HCT116 (cell line): Measurements from ENCODE around the gene MFAP2. TPM values are rescaled to one million over a fixed set of nuclear protein-coding genes. Genes with fewer than 3 reads are reported as not detected.

Source experiments
- ATAC-seq: fragments of 200-7000 bp; cut with Tn5 transposase; 2 replicates; pipeline ENCODE4 v1.9.1; 2020; ENCODE audit warnings: mild to moderate bottlenecking, moderate library complexity
- BruUV-seq: library from RNA; stranded (reverse); fragments of 400-500 nt; replicated peaks from 2 replicates; lab custom pipeline; 2021; lab: Mats Ljungman, UMichigan
- CTCF ChIA-PET: fragments of 300-600 bp; sonication (Branson Sonifier 250); formaldehyde crosslinking; loops from one replicate; lab custom pipeline; 2021; ENCODE audit warnings: antibody characterized with exemption; lab: Charles Lee
- POLR2A ChIA-PET: fragments of 300-600, 350-600 bp; sonication (Branson Sonifier 250); formaldehyde crosslinking; loops from one replicate; lab custom pipeline; 2021; ENCODE audit warnings: antibody characterized with exemption; lab: Charles Lee
- RAD21 ChIA-PET, 2 experiments: fragments of 300-600 bp; sonication (Branson Sonifier 250); formaldehyde crosslinking; loops; one replicate each; lab custom pipeline; 2023; ENCODE audit warnings: low total read pairs in 2 of 2; ENCODE audit not compliant: uncharacterized antibody in 2 of 2, unreplicated experiment in 2 of 2, low non-redundant PET in 1 of 2; lab: Charles Lee
- DNase-seq: peaks from one replicate; pipeline ENCODE4 v3.0.0-alpha.2; 2010; ENCODE audit warnings: low read depth, low spot score
- H2AFZ ChIP-seq: fragments of 200-600 bp; shearing (Covaris generic), sonication (generic); 2 replicates; pipeline ENCODE4 v1.6.1; 2017; ENCODE audit warnings: low read depth, mixed run types, mixed read lengths, antibody characterized with exemption, low read length; ENCODE audit not compliant: poor library complexity, severe bottlenecking
- H3K27ac ChIP-seq: 2 replicates; pipeline ENCODE4 v1.5.1; 2012; ENCODE audit warnings: low read depth, low read length
- H3K27me3 ChIP-seq: fragments of 200-600 bp; sonication (generic); 2 replicates; pipeline ENCODE4 v1.6.1; 2016; ENCODE audit warnings: mixed run types, low read length, mixed read lengths; ENCODE audit not compliant: insufficient read depth
- H3K36me3 ChIP-seq, 2 experiments: fragments of 200-500 bp in 1 of 2; fragments of 200-600 bp in 1 of 2; sonication (Bioruptor generic) in 1 of 2; sonication (generic) in 1 of 2; 2 replicates each; pipeline versions ENCODE4 v1.5.1 to v1.6.1; 2014 to 2016; ENCODE audit warnings: low read length in 2 of 2, inconsistent platforms in 1 of 2, mixed read lengths in 1 of 2, mixed run types in 1 of 2; ENCODE audit not compliant: insufficient read depth in 2 of 2, control insufficient read depth in 1 of 2
- H3K4me1 ChIP-seq, 2 experiments: fragments of 200-600 bp in 1 of 2; sonication (generic) in 1 of 2; 2 replicates each; pipeline versions ENCODE4 v1.5.1 to v1.6.1; 2012 to 2017; ENCODE audit warnings: low read length in 2 of 2, inconsistent platforms in 1 of 2, mild to moderate bottlenecking in 1 of 2, mixed read lengths in 1 of 2, mixed run types in 1 of 2, moderate library complexity in 1 of 2; ENCODE audit not compliant: insufficient read depth in 2 of 2, control insufficient read depth in 1 of 2
- H3K4me2 ChIP-seq: fragments of 200-600 bp; sonication (generic); 2 replicates; pipeline ENCODE4 v1.6.1; 2017; ENCODE audit warnings: mixed run types, low read length, mixed read lengths
- H3K4me3 ChIP-seq, 2 experiments: fragments of 200-600 bp in 1 of 2; sonication (generic) in 1 of 2; replicated peaks in 1 of 2; 2 replicates each; pipeline ENCODE4 v1.5.1; 2011 to 2016; ENCODE audit warnings: low read length in 2 of 2, control low read depth in 1 of 2, low read depth in 1 of 2, mild to moderate bottlenecking in 1 of 2, mixed read lengths in 1 of 2, mixed run types in 1 of 2
- H3K79me2 ChIP-seq: fragments of 200-600 bp; sonication (generic); 2 replicates; pipeline ENCODE4 v1.6.1; 2017; ENCODE audit warnings: mild to moderate bottlenecking, mixed run types, low read length, moderate library complexity, mixed read lengths; ENCODE audit not compliant: insufficient read depth
- H3K9ac ChIP-seq: fragments of 200-600 bp; sonication (generic); 2 replicates; pipeline ENCODE4 v1.6.1; 2016; ENCODE audit warnings: low read length, mixed read lengths
- H3K9me2 ChIP-seq: fragments of 200-600 bp; sonication (generic), shearing (Covaris generic); 2 replicates; pipeline ENCODE4 v1.6.1; 2017; ENCODE audit warnings: mixed run types, mild to moderate bottlenecking, moderate library complexity; ENCODE audit not compliant: insufficient read depth
- H3K9me3 ChIP-seq, 2 experiments: fragments of 200-500 bp in 1 of 2; fragments of 200-600 bp in 1 of 2; sonication (Bioruptor generic) in 1 of 2; sonication (generic) in 1 of 2; 2 replicates each; pipeline ENCODE4 v1.6.1; 2014 to 2017; ENCODE audit warnings: low read length in 2 of 2, mixed read lengths in 2 of 2, inconsistent platforms in 1 of 2, low read depth in 1 of 2, mild to moderate bottlenecking in 1 of 2, mixed run types in 1 of 2, moderate library complexity in 1 of 2; ENCODE audit not compliant: control insufficient read depth in 1 of 2, insufficient read depth in 1 of 2
- H4K20me1 ChIP-seq: fragments of 200-600 bp; sonication (generic), shearing (Covaris generic); 2 replicates; pipeline ENCODE4 v1.6.1; 2017; ENCODE audit warnings: mixed run types, mild to moderate bottlenecking, moderate library complexity; ENCODE audit not compliant: insufficient read depth
- ATF3 ChIP-seq: IDR thresholded peaks from 2 replicates; pipeline ENCODE4 v1.6.1; 2012
- CBX3 ChIP-seq: IDR thresholded peaks from 2 replicates; pipeline ENCODE4 v1.6.1; 2012; ENCODE audit warnings: low read depth
- CEBPB ChIP-seq: IDR thresholded peaks from 2 replicates; pipeline ENCODE4 v1.6.1; 2012; ENCODE audit warnings: low read depth
- CTCF ChIP-seq, 3 experiments: fragments of 200-600 bp in 1 of 3; sonication (generic) in 1 of 3; IDR thresholded peaks in 2 of 3; conservative IDR thresholded peaks in 1 of 3; 2 replicates each; pipeline ENCODE4 v1.5.1; 2012 to 2017; ENCODE audit warnings: low read depth in 2 of 3, low read length in 2 of 3, antibody characterized with exemption in 1 of 3, borderline replicate concordance in 1 of 3, control low read depth in 1 of 3, mild to moderate bottlenecking in 1 of 3, mixed read lengths in 1 of 3, mixed run types in 1 of 3, moderate library complexity in 1 of 3; ENCODE audit not compliant: insufficient read depth in 1 of 3
- ELF1 ChIP-seq: IDR thresholded peaks from 2 replicates; pipeline ENCODE4 v1.6.1; 2012; ENCODE audit warnings: low read depth, borderline replicate concordance
- EZH2phosphoT487 ChIP-seq: fragments of 200-600 bp; IDR thresholded peaks from 2 replicates; pipeline ENCODE4 v1.6.1; 2018; ENCODE audit warnings: antibody characterized with exemption, borderline replicate concordance
- RAD21 ChIP-seq: IDR thresholded peaks from 2 replicates; pipeline ENCODE4 v1.6.1; 2012; ENCODE audit warnings: low read depth, mild to moderate bottlenecking
- REST ChIP-seq: IDR thresholded peaks from 2 replicates; pipeline ENCODE4 v1.6.1; 2012; ENCODE audit warnings: low read depth
- SIN3A ChIP-seq: IDR thresholded peaks from 2 replicates; pipeline ENCODE4 v1.6.1; 2012; ENCODE audit warnings: low read depth
- SRF ChIP-seq: IDR thresholded peaks from 2 replicates; pipeline ENCODE4 v1.6.1; 2012; ENCODE audit warnings: low read depth
- intact Hi-C: fragments of 100-400 bp; cut with micrococcal nuclease; formaldehyde crosslinking; loops from 2 replicates; pipeline ENCODE4 v1.10.0; 2022
- total RNA-seq: library from RNA; stranded (reverse); gene quantifications from one replicate; pipeline ENCODE4 v1.2.1, GENCODE V29; 2021; ENCODE audit not compliant: unreplicated experiment
- TF ChIP-seq, protein P1 (sequence below): IDR thresholded peaks from 2 replicates; pipeline ENCODE4 v1.6.1; 2011; ENCODE audit warnings: mild to moderate bottlenecking, low read length, moderate library complexity; ENCODE audit not compliant: insufficient replicate concordance; ENCODE audit errors: extremely low read depth

The MFAP2 gene
- total RNA-seq, 1 experiment from 2014 or later: 63.1 TPM

- ATAC-seq (peak; percentile 15), DNase-seq (no peak)
- Histone ChIP-seq H2AFZ (no peak overlapping the region), H3K9ac (no peak overlapping the region), H3K27me3 (no peaks in the 10 kb centered on the region), H3K9me3 (no peaks in the 10 kb centered on the region), H3K4me2 (no peak overlapping the region), H3K4me3 (no peak overlapping the region), H3K27ac (no peak overlapping the region), H3K36me3 (peaks cover 0 to 3% of the 10 kb centered on the region in 2 experiments; a peak in 1 of 4 replicates), H3K9me2 (no peaks in the 10 kb centered on the region), H3K79me2 (no peaks in the 10 kb centered on the region), H4K20me1 (no peaks in the 10 kb centered on the region), H3K4me1 (peaks cover 3 to 19% of the 10 kb centered on the region in 2 experiments; a peak in 3 of 4 replicates)
- TF ChIP-seq ELF1: no peak
- no peak for TF ChIP-seq CEBPB
- no peak for TF ChIP-seq CBX3
- TF ChIP-seq ATF3: no peak
- TF ChIP-seq EZH2phosphoT487: no peak
- TF ChIP-seq SRF: no peak
- no peak for TF ChIP-seq RAD21
- TF ChIP-seq REST: no peak
- no peak for TF ChIP-seq SIN3A
- TF ChIP-seq CTCF (IDR thresholded peaks at IDR 0.05 in 2 of 3, conservative IDR thresholded peaks at IDR 0.05 in 1 of 3; ENCODE audit: borderline replicate concordance in 1 of 3, insufficient read depth in 1 of 3, low read depth in 2 of 3, low read length in 2 of 3): no peak
- TF ChIP-seq, protein P1, sequence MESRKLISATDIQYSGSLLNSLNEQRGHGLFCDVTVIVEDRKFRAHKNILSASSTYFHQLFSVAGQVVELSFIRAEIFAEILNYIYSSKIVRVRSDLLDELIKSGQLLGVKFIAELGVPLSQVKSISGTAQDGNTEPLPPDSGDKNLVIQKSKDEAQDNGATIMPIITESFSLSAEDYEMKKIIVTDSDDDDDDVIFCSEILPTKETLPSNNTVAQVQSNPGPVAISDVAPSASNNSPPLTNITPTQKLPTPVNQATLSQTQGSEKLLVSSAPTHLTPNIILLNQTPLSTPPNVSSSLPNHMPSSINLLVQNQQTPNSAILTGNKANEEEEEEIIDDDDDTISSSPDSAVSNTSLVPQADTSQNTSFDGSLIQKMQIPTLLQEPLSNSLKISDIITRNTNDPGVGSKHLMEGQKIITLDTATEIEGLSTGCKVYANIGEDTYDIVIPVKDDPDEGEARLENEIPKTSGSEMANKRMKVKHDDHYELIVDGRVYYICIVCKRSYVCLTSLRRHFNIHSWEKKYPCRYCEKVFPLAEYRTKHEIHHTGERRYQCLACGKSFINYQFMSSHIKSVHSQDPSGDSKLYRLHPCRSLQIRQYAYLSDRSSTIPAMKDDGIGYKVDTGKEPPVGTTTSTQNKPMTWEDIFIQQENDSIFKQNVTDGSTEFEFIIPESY: no peak
- intact Hi-C loops: no loop called here
- RAD21 ChIA-PET: no interaction called here
- POLR2A ChIA-PET: no interaction called here
- CTCF ChIA-PET: interaction anchor here (0.6 to 1.2 kb wide), 2 partner anchors 14 to 563 kb away, joined by 3 read pairs; no protein-coding TSS in a partner anchor
- TSS peak; percentile 33 for BruUV-seq
Observed at GRCh38 chr1:16986560-16986959, 6.1 kb upstream of the MFAP2 start.
